Stimulated activated CD8-positive, alpha-beta memory T cell treated with anti-CD3 and anti-CD28 coated beads, Interleukin-4, amount 100 ng/mL, for 4 hours (primary cell): ENCODE results near the gene MKX.

Experiments used
- DNase-seq, 2 donors: peaks; one replicate each; pipeline ENCODE4 v3.0.0-alpha.2; 2020; ENCODE audit warnings: low read depth in 2 of 2, low spot score in 1 of 2

MKX gene

DNA sequence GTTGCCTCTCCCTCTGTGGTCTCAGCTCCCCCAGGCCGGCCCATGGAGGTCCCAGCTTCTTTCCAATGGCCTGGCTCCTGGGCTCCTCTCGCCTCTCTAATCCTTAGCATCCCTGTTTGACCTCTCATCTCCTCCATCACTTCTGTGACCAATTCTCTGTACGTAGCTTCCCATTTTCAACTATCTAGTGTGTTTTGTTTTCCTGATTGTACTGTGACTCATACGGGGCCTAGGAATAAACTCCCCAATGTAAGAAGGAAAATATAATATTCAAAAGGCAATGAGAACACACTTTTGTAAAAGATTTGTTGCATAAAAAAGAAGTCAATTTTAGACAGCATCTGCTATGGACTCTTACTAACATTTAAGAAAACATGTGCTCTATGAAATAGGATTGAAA lies 90.3 kb downstream of the MKX start:
- DNase-seq, result no peak

DNA sequence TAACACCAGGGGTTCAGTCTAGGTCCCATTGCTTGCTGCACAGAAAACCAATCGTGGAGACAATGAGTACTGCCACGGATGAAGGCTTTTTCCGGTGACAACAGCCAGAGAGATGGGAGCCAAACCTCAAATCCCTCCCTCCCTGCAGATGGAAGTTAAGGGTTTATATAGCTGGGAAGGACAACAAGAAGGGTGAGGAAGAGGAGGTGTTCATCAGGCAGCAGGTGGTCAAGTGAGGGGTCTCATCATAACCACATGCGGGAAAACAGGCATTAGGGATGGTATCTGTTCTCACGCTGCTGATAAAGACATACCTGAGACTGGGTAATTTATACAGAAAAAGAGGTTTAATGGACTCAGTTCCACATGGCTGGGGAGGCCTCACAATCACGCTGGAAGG lies 91.3 kb downstream of the MKX start:
- DNase-seq, result no peak

DNA sequence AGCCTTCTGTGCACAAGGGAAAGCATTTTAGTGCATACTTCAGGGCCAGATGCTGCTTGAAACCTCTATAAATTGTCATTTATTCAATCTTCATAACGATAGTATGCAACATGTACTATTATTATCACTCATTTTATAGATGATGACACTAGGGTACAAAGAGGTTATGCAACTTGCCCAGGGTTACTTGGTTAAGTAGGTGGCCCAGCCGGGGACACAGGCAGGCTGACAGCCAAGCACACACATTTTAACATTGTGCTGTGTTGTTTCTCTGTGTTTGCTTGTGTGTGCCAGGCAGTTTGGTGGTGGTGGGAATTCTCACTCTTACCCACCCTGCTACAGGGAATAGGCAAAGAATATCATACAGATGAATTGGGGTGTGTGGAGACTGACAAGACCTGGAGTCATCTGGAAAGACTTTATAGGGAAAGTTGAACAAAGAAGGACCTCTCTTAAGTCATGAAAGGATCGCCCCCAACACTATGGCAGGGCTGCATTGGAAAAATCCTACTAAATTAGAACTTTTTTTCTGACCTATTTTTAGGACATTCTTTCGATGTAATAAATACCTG lies 98.9 kb downstream of the MKX start:
- DNase-seq, result no peak

- DNase-seq, result no peak
These were observed 99.4 kb downstream of the MKX start for GRCh38 chr10:27646194-27646593.

DNA sequence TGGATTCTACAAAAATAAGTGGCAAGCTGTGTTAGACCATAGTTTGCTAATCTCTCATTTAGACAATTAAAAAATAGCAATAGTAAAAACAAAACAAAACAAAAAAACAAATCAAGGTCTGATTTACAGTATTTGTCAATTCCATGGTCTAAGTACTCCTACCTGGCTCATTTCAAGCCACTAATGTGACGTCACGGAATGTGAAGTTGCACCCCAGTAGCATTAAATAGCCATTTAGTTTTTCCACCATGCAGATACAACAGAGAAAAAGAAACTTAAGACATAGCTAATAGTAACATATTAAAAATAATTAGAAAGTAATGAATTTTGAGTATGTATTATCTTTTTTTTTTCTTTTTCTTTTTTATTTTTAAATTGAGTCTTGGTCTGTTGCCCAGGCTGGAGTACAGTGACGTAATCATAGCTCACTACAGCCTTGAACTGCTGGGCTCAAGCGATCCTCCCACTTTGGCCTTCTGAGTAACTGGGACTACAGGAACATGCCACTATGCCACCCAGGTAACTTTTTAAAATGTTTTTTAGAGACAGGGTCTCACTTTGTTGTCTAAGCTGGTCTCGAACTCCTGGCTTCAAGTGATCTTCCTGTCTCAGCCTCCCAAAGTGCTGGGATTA lies 101.2 kb downstream of the MKX start:
- no peak for DNase-seq

- no peak for DNase-seq
These were observed 102.3 kb downstream of the MKX start for GRCh38 chr10:27643301-27643700.

DNA sequence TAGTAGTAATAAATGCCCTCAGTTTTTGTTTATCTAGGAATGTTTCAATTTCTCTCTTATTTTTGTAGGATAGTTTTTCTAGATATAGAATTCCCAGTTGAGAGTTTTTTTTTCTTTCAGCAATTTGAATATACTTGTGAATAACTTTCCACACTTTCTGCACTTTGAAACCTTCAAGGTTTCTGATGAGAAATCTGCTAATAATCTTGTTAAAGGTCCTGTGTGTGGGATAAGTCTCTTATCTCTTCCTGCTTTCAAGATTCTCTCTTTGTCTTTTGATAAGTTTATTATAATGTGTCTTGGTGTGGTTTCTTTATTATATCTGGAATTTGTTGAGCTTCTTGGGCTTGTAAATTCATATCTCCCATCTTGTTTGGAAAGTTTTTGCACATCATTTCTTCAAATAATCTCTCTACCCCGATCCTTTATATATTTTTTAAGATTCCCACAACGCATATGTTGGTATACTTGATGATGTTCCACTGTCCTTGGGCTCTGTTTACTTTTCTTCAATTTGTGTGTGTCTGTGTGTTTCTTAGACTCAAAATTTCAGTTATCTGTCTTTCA lies 103.5 kb downstream of the MKX start:
- no peak for DNase-seq

DNA sequence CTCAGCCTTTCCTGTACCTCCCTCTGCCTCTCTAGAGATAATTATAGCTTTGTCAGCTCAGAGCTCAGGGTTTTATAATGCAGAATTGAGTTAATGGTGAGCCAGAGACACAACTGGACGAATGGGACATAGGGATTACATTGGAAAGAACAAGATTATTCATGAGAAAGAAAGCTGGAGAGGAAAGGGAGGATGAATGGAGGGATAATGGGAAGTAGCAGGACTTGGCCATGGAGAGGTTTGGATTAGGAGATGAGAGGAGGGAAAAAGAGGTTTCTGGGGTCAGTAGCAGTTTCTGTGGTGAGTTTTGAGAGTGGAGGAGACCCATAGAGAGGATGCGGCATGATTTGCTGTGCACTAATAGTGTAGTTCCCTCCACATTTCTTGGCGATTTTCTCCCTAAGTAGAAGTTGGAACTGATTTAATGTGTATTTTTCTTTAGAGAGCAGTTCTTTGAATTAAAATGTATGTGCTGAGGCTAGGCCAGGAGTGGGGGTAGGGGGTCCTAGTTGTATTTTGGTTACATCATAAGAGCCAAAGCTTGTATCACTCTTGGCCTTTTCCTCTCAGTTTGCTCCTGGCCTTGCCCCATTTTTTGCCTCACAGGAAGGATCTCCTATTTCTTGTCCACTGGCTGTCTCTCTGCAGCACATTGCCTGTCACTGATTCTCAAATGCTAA lies 107.4 kb downstream of the MKX start:
- no peak for DNase-seq

- DNase-seq, result no peak
These were observed 108.0 kb downstream of the MKX start for GRCh38 chr10:27637601-27638000.

DNA sequence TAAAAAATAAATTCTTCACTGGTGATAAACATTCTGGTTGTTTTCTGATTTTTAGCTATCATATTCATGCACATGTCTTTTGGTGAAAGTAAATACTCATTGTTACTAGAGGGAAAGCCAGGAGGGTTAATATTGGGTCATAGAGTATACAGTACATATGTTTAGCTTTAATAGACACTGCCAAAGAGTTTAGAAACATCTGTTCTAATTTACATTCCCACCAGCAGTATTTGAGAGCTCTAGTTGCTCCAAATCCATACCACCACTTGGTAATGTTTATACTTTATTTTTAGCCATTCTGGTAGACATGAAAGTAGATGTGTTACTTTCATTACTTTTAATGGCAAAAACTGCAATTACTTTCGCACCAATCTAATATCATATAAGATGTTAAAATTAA lies 108.8 kb downstream of the MKX start:
- no peak for DNase-seq

GRCh38 chr10:27635699-27636270 lies 109.8 kb downstream of the MKX start:
- DNase-seq, result no peak

DNA sequence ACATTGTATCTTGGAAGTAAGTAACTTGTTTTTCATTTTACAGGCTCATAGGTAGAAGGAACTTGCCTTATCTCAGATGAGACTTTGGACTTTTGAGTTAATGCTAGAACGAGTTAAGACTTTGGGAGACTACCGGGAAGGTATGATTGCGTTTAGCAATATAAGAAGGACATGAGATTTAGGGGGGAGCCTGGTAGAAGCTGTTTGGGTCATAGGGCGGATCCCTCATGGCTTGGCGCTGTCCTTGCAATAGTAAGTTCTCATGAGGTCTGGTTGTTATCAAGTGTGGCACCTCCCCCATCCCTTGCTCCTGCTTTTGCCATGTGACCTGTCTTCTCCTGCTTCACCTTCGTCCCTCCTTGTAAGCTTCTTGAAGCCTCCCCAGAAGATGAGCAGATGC lies 110.3 kb downstream of the MKX start:
- DNase-seq, result no peak

GRCh38 chr10:27628621-27629020 lies 117.0 kb downstream of the MKX start:
- DNase-seq, result no peak

- DNase-seq, result no peak
These were observed 118.7 kb downstream of the MKX start for GRCh38 chr10:27626890-27627289.

DNA sequence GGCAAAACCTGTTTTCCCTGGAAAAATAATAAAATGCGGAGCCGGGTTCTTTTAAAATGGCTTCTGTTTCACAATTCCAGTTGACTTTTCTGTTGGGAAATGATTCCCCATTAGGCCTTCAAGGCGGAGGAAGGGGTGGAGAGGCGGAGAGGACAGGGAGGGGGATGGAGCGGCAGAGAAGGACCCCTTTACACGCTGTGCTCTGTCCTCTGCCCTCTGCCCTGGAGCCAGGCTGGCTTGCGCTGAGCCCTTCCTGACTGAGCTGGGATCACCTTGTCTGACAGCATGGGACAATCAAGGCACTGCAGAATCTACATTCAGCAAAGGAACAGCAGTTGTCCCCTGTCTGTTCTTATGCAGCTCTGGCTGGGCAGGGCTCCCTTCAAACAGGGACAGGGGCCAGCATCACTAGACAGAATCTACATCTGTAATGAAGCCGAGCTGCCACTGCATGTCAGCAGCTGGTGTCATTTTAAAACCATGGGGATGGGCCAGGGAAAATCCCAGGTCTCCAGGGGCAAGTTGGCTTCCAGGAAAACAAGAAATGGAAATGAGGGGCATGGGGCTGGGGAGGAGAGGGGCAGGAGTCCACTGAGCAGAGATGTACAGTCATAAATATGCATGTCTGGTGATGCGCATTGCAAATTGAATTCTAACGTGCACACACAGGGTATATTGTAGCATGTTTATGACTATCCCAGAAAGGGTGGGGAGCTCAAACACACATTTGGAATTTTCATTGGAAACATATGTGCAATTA lies 120.0 kb downstream of the MKX start:
- DNase-seq, result no peak

DNA sequence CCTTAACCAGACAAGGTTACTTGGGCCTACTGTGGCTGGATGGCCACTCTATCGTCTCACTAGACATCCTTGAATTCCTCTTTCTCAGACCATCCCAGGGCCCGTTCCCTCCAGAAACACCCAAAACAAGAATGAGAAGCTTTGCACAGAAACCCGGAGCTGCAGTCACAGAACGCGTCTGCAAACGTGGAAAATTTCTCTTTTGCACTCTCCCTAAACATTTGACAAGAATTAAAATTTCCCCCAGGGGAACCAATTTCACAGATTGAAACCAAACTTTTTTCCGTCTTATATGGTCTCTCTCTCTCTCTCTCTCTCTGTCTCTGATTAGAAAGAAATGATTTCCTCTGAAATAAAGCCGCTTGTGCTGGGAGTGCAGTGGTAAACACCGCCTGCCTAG lies 120.7 kb downstream of the MKX start:
- no peak for DNase-seq
